GM18867 (cell line): ENCODE results near the gene ADAM15.

Experiments
- ATAC-seq: cut with Tn5 transposase; IDR thresholded peaks from one replicate; pipeline ENCODE4 v1.9.1; 2021; ENCODE audit warnings: mild to moderate bottlenecking, moderate library complexity; ENCODE audit not compliant: unreplicated experiment

ADAM15 gene, protein sequence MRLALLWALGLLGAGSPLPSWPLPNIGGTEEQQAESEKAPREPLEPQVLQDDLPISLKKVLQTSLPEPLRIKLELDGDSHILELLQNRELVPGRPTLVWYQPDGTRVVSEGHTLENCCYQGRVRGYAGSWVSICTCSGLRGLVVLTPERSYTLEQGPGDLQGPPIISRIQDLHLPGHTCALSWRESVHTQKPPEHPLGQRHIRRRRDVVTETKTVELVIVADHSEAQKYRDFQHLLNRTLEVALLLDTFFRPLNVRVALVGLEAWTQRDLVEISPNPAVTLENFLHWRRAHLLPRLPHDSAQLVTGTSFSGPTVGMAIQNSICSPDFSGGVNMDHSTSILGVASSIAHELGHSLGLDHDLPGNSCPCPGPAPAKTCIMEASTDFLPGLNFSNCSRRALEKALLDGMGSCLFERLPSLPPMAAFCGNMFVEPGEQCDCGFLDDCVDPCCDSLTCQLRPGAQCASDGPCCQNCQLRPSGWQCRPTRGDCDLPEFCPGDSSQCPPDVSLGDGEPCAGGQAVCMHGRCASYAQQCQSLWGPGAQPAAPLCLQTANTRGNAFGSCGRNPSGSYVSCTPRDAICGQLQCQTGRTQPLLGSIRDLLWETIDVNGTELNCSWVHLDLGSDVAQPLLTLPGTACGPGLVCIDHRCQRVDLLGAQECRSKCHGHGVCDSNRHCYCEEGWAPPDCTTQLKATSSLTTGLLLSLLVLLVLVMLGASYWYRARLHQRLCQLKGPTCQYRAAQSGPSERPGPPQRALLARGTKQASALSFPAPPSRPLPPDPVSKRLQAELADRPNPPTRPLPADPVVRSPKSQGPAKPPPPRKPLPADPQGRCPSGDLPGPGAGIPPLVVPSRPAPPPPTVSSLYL

GRCh38 chr1:155050560-155051341, at the start of gene ADAM15:
Gene ADAM15, plus strand, starts transcription at chr1:155051316. Its CDS starts 71 bp downstream, at chr1:155051387.
- peak; percentile 64 for ATAC-seq

DNA sequence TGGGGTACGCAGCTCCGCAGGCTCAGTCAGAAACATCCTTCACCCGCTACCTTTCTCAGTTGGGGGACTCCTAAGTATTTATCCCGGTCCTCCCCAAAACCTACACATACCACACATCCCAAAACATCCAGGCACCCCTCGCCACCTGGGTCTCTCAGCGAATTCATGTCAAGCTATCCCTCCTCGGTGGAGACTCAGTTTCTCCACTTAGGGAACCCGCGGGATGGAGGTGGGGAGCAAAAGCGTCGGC, 49.8 kb upstream of the ADAM15 start:
- ATAC-seq: no peak

DNA sequence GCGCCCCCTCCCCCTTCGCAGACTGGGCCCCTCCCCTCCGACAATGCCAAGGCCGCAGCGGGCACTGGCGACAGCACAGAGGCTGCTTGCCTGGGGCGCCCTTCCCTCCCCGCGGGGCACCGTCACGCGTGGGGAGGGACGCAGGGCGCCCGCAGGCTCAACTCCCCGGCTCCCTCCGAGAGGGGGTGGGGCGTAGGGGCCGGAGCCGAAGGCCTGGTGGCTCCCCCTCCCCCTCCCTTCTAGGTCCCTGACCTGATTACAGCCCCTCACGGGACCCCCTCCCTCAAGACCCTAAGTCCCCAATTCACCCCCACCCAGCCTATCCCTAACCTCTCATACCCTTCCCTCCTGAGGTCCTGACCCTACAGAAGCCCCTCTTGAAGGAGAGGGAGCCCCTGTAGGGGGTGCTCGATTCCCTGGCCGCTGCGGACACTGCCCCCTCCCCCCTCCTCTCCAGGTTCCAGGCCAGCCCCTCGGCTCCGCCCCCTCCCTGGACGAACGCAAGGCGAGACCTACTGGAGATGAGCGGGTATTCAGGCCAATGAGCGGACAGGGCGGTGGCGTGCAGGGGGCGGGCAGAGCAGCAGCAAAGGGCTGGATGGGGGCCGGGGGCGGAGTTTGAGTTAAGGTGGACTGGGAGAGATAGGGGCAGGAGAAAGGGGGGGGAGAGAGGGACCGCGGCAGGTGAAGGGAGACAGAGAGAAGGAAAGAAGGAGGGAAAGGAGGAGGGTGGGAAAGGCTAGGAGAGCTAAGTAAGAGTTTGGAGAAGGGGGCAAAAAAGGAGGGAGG, 49.2 kb upstream of the ADAM15 start:
- ATAC-seq: peak; percentile 64

DNA sequence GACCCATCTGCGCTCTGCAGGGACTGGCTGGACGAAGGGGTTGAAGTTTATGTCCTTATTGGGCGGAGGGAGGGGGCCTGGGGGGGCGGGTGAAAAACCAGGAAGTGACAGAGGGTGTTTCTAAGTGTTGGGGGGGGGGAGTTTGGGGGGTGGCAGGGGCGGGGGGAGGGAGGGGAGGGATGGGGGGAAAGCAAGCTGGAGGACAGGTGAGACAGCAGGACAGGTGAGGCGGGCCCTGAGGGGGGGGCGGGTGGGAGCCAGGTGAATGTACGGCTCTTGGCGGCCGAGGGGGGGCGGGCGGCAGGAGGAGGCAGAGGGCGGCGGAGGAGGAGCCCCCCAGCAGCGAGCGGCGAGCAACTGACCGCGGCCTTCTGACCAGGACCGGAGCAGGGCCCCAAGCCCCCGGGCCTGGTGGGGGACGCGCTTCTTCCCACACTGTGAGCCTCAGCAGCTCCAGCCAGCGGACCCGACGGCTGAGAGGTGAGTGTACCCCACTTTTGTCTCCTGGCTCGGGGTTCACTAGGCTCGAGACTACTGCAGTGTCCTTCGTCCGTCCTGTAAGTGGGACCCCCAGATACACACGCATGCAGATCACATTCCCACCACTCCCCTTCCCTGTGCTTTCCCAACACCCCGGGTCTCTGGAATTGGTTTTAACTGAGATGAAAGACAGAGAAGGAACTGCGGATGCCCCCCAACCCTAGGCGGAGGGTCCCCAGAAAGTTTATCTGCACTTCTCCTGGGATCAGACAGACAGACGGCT, 48.5 kb upstream of the ADAM15 start, which contains the start of gene ZBTB7B:
Gene ZBTB7B (plus strand): TSS at position 339 of the 763 bp plus-strand sequence. CDS start 11,859 bp downstream, outside the sequence.
- peak; percentile 1 for ATAC-seq

DNA sequence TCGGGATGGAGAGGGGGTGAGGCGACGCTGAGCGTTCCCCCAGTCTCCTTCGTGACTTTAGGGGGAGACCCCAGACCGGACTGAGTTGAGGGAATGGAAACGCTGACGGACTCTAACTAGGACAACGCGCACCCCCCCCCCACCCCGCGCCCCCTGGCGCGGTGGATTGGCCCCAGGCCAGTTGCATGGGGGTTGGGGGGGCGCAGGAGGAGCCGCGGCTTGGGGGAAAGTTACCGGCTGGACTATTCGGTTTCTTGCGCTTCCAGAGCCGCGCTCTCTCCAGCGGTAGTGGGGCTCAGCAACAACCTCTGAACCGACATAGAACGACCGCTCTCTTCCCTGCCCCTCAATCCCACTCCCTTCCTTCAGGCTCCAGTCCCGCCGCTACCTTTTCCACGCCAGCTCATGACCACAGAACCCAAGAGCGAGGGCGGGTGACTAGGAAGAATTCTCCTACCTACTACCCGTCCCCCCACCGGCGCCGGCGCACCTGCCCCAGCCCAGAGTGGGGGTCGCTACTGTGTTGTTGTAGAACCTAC, 47.8 kb upstream of the ADAM15 start:
- no peak for ATAC-seq

DNA sequence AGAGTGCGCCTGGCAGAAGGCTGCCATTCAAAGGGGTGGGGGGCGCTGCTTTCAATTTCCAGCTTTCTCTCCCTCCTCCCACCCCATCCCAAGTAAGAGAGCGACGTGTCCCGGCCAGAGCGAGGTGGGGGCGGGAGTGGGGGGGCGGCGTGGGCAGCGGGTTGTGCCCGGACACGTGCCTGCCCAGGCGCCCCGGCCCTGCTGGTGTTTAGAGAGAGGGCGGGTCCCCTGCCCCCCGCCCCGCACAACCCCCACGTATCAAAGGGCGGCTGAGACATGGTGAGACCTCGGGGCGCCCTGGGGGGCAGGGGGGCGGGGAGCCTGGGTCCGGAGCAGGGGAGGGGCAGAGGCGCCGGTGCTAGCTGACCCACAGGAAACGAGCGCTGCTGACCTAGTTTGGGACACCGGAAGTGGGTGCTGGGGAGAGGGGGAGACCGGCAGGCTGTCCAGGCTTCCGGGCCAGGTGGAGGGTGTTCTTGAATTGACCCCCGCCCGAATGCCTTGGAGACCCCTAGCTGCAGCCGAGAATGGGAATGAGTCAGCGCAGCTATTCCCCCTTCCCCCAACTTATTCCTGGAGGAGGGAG, 47.3 kb upstream of the ADAM15 start:
- no peak for ATAC-seq

DNA sequence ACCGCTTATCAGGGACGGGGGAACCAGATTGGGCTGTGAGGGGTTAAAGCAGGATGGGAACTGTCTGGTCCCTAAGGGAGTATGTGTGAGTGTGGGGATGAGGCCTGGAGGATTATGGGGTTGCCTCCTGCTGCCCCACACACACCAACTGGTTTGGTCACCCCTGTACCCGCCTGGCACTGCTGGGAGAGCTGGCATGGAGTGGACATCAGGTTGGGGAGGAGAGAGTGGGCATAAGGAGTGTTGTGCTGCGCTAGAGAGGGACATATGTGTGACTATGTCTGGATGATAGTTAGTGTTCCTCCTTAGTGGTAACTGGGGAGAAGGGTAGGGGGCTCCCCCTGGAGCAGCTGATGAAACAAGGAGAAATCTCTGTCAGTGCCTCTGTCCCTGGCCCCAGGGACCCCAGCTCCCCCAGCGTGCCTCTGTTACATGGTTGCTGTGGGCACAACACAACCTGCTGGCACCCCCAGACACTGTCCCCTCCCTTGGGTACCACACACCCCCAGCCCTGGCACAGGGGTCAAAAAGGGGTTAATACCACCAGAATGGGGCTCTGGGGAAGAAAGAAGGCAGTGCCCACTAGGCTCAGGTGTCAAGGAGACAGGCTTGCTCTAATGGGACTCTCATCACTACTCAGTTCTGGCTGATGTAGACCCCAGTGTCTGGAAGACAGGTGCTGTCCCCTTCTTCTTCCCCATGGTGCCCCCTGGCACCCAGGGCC, 46.6 kb upstream of the ADAM15 start:
- no peak for ATAC-seq

DNA sequence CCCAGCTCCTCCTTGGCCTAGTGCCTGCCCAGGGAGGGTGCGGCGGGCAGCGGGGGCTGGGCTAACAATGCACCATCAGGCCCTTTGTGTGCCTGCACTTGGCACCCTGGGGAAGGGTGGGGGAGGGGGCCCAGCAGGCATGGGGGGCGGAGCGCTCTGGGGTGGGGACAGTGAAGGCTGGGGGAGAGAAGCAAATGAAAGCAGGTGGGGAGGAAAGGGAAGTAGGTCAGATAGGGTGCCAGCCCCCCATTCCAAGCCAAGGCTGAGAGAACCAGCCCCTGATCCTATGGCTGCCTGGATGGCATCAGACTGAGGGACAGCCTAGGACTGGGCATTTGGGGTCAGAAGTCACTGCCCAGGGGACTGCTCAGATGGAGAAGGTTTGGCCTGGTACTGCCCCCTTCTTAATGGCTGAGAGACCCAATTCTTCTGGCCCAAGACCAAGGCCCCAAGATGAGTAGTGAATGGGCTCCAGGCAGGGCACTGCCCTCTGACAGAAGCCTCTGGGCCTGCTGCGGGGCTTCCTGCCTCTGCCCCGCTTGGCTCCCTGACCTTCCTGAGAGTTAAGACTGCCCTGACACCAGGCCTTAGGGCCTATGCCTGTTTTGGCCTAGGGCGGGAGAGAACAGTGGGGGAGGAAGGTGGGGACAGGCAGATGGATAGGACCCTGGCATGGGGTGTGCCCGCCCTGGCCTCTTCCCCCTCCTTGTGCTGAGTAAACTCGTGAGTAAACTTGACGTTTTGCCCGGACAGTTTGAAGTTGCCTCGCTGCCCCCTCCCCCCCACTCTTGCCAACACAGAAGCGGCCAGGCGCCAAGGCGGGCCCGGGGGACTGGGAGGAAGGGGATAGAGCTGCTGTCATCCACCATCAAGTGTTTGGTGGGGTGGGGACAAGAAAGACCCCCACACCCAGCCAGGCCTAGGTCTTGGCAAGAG, 45.8 kb upstream of the ADAM15 start:
- no peak for ATAC-seq

DNA sequence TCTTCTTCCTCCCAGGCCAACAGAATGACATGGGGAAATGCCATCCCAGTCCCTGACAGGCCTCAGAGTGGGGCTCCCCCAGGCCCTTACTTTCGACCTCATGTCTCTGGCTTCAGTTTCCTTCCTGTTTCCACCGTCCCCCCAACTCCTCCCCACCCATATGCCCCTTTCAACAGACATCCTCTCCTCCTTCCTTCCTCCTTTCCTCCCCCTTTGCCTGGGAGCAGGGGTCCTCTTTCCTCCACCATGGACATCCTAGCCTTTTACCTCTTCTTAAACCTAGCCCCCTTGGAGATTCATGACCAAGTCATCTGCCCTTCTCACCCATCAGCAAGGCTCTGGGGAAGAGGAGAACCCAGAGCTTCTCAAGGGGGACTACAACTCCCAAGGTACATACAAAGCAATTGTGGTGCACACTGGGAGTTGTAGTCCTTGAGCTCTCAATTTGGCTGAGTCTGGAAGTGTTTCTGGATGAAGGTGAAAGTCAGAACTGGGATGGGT, 44.5 kb upstream of the ADAM15 start:
- no peak for ATAC-seq

DNA sequence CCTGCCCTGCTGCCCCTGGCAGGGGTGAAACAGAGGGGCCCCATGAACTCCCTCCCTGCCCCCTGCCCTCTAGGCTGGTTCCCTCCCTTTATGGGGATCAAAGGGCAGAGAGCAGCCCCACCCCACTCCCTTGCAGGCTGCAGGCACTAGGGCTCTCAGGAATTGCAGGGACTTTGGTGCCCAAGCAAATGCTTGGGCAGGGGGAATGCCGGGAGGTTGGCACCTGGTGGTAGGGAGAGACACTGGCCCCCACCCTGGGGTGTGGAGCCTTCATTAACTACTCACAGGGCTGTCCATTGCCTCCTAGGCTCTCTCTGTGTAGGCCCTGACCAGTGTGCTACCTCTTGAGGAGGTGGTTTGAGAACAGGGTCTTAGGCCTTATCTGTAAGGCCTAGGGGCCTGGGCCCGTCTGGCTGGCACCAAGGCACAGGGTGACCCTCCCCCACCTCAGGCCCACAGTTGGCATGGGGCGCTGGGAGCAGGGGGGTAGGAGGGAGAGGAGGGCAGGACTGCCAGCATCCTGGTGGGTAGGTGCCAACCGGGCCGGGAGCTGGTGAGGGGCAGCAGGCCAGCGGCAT, 43.8 kb upstream of the ADAM15 start:
- no peak for ATAC-seq

GRCh38 chr1:155008015-155008941, 42.8 kb upstream of the ADAM15 start:
- no peak for ATAC-seq

- no peak for ATAC-seq
Observed at GRCh38 chr1:155009221-155009711, 41.9 kb upstream of the ADAM15 start.

DNA sequence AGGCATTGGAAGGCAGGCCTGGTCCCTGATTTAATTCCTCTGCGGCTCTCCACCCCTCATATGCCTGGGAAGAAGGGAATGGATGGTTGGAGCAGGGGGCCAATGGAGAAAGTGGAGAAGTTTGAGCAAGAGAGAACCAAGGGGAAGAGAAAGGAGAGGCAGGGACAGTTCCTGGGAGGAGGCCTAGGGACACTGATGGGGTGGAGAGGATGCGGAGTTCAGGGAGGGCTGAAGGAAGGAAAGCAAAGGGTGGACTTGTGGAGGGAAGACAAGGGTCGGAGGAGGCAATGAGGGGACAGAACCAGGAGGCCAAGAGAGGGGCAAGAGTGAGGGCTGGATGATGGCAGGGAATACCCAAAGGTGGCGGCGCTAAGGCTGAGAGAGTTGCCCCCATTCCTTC, 41.4 kb upstream of the ADAM15 start:
- ATAC-seq: no peak

- no peak for ATAC-seq
Observed at GRCh38 chr1:155010211-155010918, 40.8 kb upstream of the ADAM15 start.

DNA sequence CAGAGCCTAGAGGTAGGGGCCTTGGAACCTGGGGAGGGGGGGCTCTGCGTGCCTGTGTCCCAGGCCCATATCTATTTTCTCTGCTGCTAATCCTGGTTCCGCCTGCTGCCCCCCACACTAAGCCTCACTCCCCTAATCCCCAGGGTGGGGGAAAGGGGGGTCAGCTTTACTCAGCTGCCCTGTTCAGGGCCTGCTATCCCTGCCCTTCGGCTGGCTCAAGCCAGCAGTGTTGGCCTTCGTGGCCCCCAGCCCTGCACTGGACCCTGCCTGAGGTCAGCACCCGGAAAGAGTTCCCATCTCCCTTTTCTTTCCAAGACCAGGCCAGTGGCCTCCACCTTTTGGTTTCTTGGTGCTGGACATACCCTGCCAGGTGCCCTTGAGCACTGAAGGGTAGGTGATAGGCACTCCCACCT, 40.1 kb upstream of the ADAM15 start:
- no peak for ATAC-seq
